ENCODE results near the gene HTR4.
A peak's percentile ranks its signal among the peaks of the same experiment; 100 is the strongest.

HTR4 gene

GRCh38 chr5:148619484-148619883 lies 34.8 kb downstream of the HTR4 start:
- Histone ChIP-seq H3K9me2 (replicated peaks; ENCODE audit: insufficient read depth, low read length) (no peaks in the 10 kb centered on the region), H3K4me3 (ENCODE audit: low read length) (no peak overlapping the region), H3K9ac (ENCODE audit: low read length) (no peak overlapping the region), H3K4me2 (ENCODE audit: low read depth, low read length) (no peak overlapping the region), H3F3A (ENCODE audit: insufficient read depth, low read length) (no peaks in the 10 kb centered on the region), H2AFZ (ENCODE audit: low read length) (no peak overlapping the region), H3K36me3 (replicated peaks; ENCODE audit: insufficient read depth, low read length) (no peaks in the 10 kb centered on the region), H3K27me3 (replicated peaks; ENCODE audit: insufficient read depth, low read length) (no peaks in the 10 kb centered on the region), H4K20me1 (ENCODE audit: insufficient read depth, low read length) (no peaks in the 10 kb centered on the region), H3K79me2 (ENCODE audit: low read length) (no peaks in the 10 kb centered on the region), H3K27ac (ENCODE audit: low read length) (peak overlapping the region; percentile 43; the same call in 1 of the 2 replicates), H3K4me1 (ENCODE audit: low read length) (peaks cover 12% of the 10 kb centered on the region), H3K9me3 (replicated peaks; ENCODE audit: insufficient read depth, low read length) (no peaks in the 10 kb centered on the region)
- DNase-seq = no peak
- TF ChIP-seq EZH2 (optimal IDR thresholded peaks at IDR 0.05; ENCODE audit: low read depth, low read length) = no peak
- no peak for TF ChIP-seq CTCF (IDR thresholded peaks at IDR 0.05; ENCODE audit: low read length)
- no peak for TF ChIP-seq EZH2phosphoT487 (IDR thresholded peaks at IDR 0.05; ENCODE audit: low read length)

GRCh38 chr5:148615644-148616275 lies 38.6 kb downstream of the HTR4 start:
- no peaks in the 10 kb centered on the region for H4K20me1 ChIP-seq (ENCODE audit: insufficient read depth, low read length)
- no peak overlapping the region for H3K4me3 ChIP-seq (ENCODE audit: low read length)
- no peaks in the 10 kb centered on the region for H3K9me3 ChIP-seq (replicated peaks; ENCODE audit: insufficient read depth, low read length)
- H3K79me2 ChIP-seq (ENCODE audit: low read length) = no peaks in the 10 kb centered on the region
- peaks cover 6% of the 10 kb centered on the region for H3K4me1 ChIP-seq (ENCODE audit: low read length)
- no peaks in the 10 kb centered on the region for H3K27me3 ChIP-seq (replicated peaks; ENCODE audit: insufficient read depth, low read length)
- no peak overlapping the region for H2AFZ ChIP-seq (ENCODE audit: low read length)
- H3K9me2 ChIP-seq (replicated peaks; ENCODE audit: insufficient read depth, low read length) = no peaks in the 10 kb centered on the region
- H3K27ac ChIP-seq (ENCODE audit: low read length) = no peak overlapping the region
- TF ChIP-seq EZH2phosphoT487 (IDR thresholded peaks at IDR 0.05; ENCODE audit: low read length) = no peak
- H3K4me2 ChIP-seq (ENCODE audit: low read depth, low read length) = no peak overlapping the region
- no peaks in the 10 kb centered on the region for H3F3A ChIP-seq (ENCODE audit: insufficient read depth, low read length)
- H3K9ac ChIP-seq (ENCODE audit: low read length) = no peak overlapping the region
- DNase-seq = no peak
- H3K36me3 ChIP-seq (replicated peaks; ENCODE audit: insufficient read depth, low read length) = no peaks in the 10 kb centered on the region

GRCh38 chr5:148607406-148607805 lies 46.9 kb downstream of the HTR4 start:
- H3K36me3 ChIP-seq (replicated peaks; ENCODE audit: insufficient read depth, low read length) = no peaks in the 10 kb centered on the region
- H3K27ac ChIP-seq (ENCODE audit: low read length) = no peak overlapping the region
- no peaks in the 10 kb centered on the region for H3K9me3 ChIP-seq (replicated peaks; ENCODE audit: insufficient read depth, low read length)
- H3F3A ChIP-seq (ENCODE audit: insufficient read depth, low read length) = no peaks in the 10 kb centered on the region
- DNase-seq = no peak
- H3K4me3 ChIP-seq (ENCODE audit: low read length) = no peak overlapping the region
- H3K4me1 ChIP-seq (ENCODE audit: low read length) = no peaks in the 10 kb centered on the region
- TF ChIP-seq EZH2 (optimal IDR thresholded peaks at IDR 0.05; ENCODE audit: low read depth, low read length) = no peak
- TF ChIP-seq CTCF (IDR thresholded peaks at IDR 0.05; ENCODE audit: low read length) = no peak
- no peak for TF ChIP-seq EZH2phosphoT487 (IDR thresholded peaks at IDR 0.05; ENCODE audit: low read length)
- no peaks in the 10 kb centered on the region for H3K9me2 ChIP-seq (replicated peaks; ENCODE audit: insufficient read depth, low read length)
- H3K9ac ChIP-seq (ENCODE audit: low read length) = no peak overlapping the region
- H3K79me2 ChIP-seq (ENCODE audit: low read length) = no peaks in the 10 kb centered on the region
- no peak overlapping the region for H2AFZ ChIP-seq (ENCODE audit: low read length)
- no peak overlapping the region for H3K4me2 ChIP-seq (ENCODE audit: low read depth, low read length)
- H3K27me3 ChIP-seq (replicated peaks; ENCODE audit: insufficient read depth, low read length) = no peaks in the 10 kb centered on the region
- no peaks in the 10 kb centered on the region for H4K20me1 ChIP-seq (ENCODE audit: insufficient read depth, low read length)

GRCh38 chr5:148606296-148606695 lies 48.0 kb downstream of the HTR4 start:
- Histone ChIP-seq H3K36me3 (replicated peaks; ENCODE audit: insufficient read depth, low read length) (no peaks in the 10 kb centered on the region), H3K4me2 (ENCODE audit: low read depth, low read length) (no peak overlapping the region), H2AFZ (ENCODE audit: low read length) (no peak overlapping the region), H4K20me1 (ENCODE audit: insufficient read depth, low read length) (no peaks in the 10 kb centered on the region), H3K79me2 (ENCODE audit: low read length) (no peaks in the 10 kb centered on the region), H3K27me3 (replicated peaks; ENCODE audit: insufficient read depth, low read length) (no peaks in the 10 kb centered on the region), H3K4me1 (ENCODE audit: low read length) (no peaks in the 10 kb centered on the region), H3K9me3 (replicated peaks; ENCODE audit: insufficient read depth, low read length) (no peaks in the 10 kb centered on the region), H3K27ac (ENCODE audit: low read length) (no peak overlapping the region), H3K9ac (ENCODE audit: low read length) (no peak overlapping the region), H3F3A (ENCODE audit: insufficient read depth, low read length) (no peaks in the 10 kb centered on the region), H3K4me3 (ENCODE audit: low read length) (no peak overlapping the region), H3K9me2 (replicated peaks; ENCODE audit: insufficient read depth, low read length) (no peaks in the 10 kb centered on the region)
- DNase-seq = no peak
- TF ChIP-seq EZH2phosphoT487 (IDR thresholded peaks at IDR 0.05; ENCODE audit: low read length) = no peak
